Small intestine (tissue), 7 donors: Measurements from ENCODE around the gene ABI3BP. TPM values are rescaled to one million over a fixed set of nuclear protein-coding genes. Genes with fewer than 3 reads are reported as not detected.

Experiments
- DNase-seq, 2 donors: peaks; one replicate each; pipeline versions ENCODE4 v3.0.0 to v3.0.0-alpha.2; 2013
- FAIRE-seq: peaks from 2 replicates; lab custom pipeline; 2012; peaks lifted over from hg19 to GRCh38; lab: Jason Lieb, UNC
- H3K27ac ChIP-seq, 3 donors: one replicate each; pipeline ENCODE4 v1.5.1; 2013; ENCODE audit warnings: low read length in 2 of 3, mild to moderate bottlenecking in 2 of 3, control low read depth in 1 of 3, inconsistent platforms in 1 of 3, low read depth in 1 of 3, moderate library complexity in 1 of 3
- H3K27me3 ChIP-seq, 3 donors: one replicate each; pipeline ENCODE4 v1.6.1; 2013; ENCODE audit warnings: low read length in 3 of 3, inconsistent platforms in 1 of 3; ENCODE audit not compliant: control insufficient read depth in 3 of 3, insufficient read depth in 3 of 3
- H3K36me3 ChIP-seq, 3 donors: one replicate each; pipeline ENCODE4 v1.6.1; 2013; ENCODE audit warnings: low read length in 3 of 3, inconsistent platforms in 1 of 3, low read depth in 1 of 3, mild to moderate bottlenecking in 1 of 3, moderate library complexity in 1 of 3; ENCODE audit not compliant: control insufficient read depth in 3 of 3, insufficient read depth in 2 of 3
- H3K4me1 ChIP-seq, 3 donors: one replicate each; pipeline ENCODE4 v1.6.1; 2013; ENCODE audit warnings: low read length in 2 of 3, inconsistent platforms in 1 of 3, low read depth in 1 of 3, mild to moderate bottlenecking in 1 of 3, moderate library complexity in 1 of 3; ENCODE audit not compliant: control insufficient read depth in 3 of 3, insufficient read depth in 2 of 3
- H3K4me3 ChIP-seq, 3 donors: one replicate each; pipeline ENCODE4 v1.5.1; 2013; ENCODE audit warnings: low read length in 3 of 3, control low read depth in 1 of 3, inconsistent platforms in 1 of 3, low read depth in 1 of 3, mild to moderate bottlenecking in 1 of 3, moderate library complexity in 1 of 3
- H3K9me3 ChIP-seq, 2 donors: one replicate each; pipeline ENCODE4 v1.6.1; 2013; ENCODE audit warnings: low read depth in 1 of 2, low read length in 1 of 2; ENCODE audit not compliant: control insufficient read depth in 2 of 2, insufficient read depth in 1 of 2
- WGBS, 3 donors: extraction: QIAGEN DNeasy Blood & Tissue Kit; methylation state at CpG; one replicate each; pipeline ENCODE4 v1.1.7; 2013; 5-methylcytosine and 5-hydroxymethylcytosine counted together
- polyA plus RNA-seq, 4 donors: library from polyadenylated mRNA; stranded (reverse) in 3 of 4; unstranded in 1 of 4; fragments of 200-250 nt in 3 of 4; fragments of 120-200 nt in 1 of 4; gene quantifications; one replicate each; pipeline versions ENCODE4 v1.2.1 to v1.2.3, GENCODE V29; 2013
- donor health status: healthy with polysubstance abuse.
- donor health status: control.
- donor health status: control.
- donor health status: Bipolar disorder and iron deficiency.
- donor health status: healthy.

Gene ABI3BP
- polyA plus RNA-seq, 4 donors, result 0.54 to 122 (median 14.4) TPM; not detected in 1

DNA sequence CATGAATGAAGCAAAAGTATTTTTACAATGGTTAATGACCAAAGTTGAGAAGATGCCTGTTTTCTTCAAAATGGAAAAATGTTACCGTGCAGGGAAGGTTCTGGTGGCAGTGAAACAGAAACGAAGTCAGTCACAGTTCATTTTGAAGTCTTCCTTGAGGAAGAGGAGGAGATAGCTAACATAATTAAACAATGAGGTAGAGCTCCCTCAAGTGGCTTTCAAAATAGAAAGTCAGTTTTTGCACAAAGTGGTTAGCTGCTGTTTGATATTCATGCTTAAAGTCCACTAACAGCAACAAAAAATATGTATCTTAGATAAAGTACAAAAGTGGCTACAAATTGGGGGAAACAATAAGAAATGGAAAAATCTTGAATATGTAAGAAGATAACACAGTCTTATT lies 196.7 kb downstream of the ABI3BP start:
- Histone ChIP-seq H3K4me1 (no peaks in the 10 kb centered on the region), H3K27me3 (no peaks in the 10 kb centered on the region), H3K36me3 (no peaks in the 10 kb centered on the region), H3K9me3 (no peaks in the 10 kb centered on the region), H3K27ac (no peak overlapping the region), H3K4me3 (no peak overlapping the region)
- DNase-seq (peak; percentile 23 to 42), FAIRE-seq (peak; percentile 47)
- 5 to 12% (median 8%) methylated on average over 2 of the region's 2 CpGs for WGBS, 3 donors

DNA sequence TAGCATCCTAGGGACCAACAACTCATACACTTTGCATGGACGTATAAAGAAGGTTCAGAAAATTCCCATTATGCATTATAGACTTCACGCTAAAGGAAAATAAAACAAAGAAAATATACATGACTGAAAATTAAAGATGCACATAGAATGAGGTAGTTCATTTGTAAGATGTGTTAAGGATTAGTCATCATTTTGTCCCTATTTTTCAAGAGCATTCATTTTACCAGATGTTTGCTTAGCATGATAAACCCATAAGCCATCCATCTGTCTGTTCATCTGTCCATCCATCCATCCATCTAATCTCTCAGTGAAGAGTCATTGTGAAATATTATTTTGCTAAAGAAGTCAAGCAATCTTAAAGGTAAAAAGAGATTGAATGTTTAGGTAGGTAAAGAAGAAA lies 203.6 kb downstream of the ABI3BP start:
- Histone ChIP-seq H3K27ac (no peak overlapping the region), H3K4me1 (no peaks in the 10 kb centered on the region), H3K36me3 (no peaks in the 10 kb centered on the region), H3K27me3 (no peaks in the 10 kb centered on the region), H3K9me3 (peaks cover 0 to 4% of the 10 kb centered on the region in 2 donors), H3K4me3 (no peak overlapping the region)
- no peak for DNase-seq
- WGBS, 3 donors, result 94 to 97% (median 95%) methylated on average over 2 of the region's 2 CpGs
- FAIRE-seq, result no peak

DNA sequence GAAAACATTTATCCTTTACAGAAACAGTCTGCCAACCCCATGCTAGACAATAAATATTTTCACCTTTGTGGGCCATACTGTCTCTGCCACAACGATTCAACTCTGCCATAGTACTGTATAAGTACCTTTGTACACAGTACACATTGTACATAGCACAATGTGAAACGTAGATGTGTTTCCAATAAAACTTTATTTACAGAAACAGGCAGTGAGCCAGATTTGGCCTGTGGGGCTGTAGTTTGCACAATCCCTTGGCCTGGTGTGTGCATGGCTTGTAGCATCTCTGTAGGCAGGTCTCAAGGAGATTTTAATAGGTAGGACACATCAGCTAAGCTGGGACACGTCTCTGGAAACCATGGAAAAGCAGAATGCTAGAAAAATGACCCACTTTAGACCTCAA lies 209.6 kb downstream of the ABI3BP start:
- FAIRE-seq (no peak), DNase-seq (no peak)
- Histone ChIP-seq H3K4me1 (peaks cover 0 to 2% (median 0%) of the 10 kb centered on the region in 3 donors), H3K27me3 (no peaks in the 10 kb centered on the region), H3K36me3 (no peaks in the 10 kb centered on the region), H3K27ac (no peak overlapping the region), H3K9me3 (peaks cover 0 to 4% of the 10 kb centered on the region in 2 donors), H3K4me3 (no peak overlapping the region)
- 73 to 79% (median 74%) methylated on average over 3 of the region's 3 CpGs for WGBS, 3 donors

DNA sequence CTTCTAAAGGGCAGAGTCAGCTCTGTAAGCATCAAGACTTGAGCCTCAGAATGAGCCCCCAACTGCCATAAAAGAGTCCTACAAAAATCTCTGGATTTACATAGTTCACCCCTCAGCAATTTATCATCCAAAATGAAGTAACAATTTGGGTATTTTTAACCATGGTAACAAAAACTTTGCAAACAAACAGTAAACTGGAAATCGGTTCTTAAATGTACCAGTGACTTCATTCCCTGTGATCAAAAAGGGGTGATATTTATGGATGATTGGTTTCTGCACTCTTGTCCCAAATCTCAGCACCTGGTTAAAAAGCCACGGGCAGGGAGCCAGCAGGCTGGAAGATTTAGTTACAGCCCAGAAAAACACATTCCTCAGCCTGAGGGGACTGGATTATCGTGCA lies 210.3 kb downstream of the ABI3BP start:
- FAIRE-seq (no peak), DNase-seq (no peak)
- no peaks in the 10 kb centered on the region for H3K27me3 ChIP-seq
- 45 to 71% (median 66%) methylated on average over 3 of the region's 3 CpGs for WGBS, 3 donors
- peaks cover 0 to 4% of the 10 kb centered on the region in 2 donors for H3K9me3 ChIP-seq
- H3K36me3 ChIP-seq, result no peaks in the 10 kb centered on the region
- peaks cover 0 to 2% (median 0%) of the 10 kb centered on the region in 3 donors for H3K4me1 ChIP-seq
- no peak overlapping the region for H3K4me3 ChIP-seq
- H3K27ac ChIP-seq, result peak overlapping the region in 1 of 3 donors; percentile 16

DNA sequence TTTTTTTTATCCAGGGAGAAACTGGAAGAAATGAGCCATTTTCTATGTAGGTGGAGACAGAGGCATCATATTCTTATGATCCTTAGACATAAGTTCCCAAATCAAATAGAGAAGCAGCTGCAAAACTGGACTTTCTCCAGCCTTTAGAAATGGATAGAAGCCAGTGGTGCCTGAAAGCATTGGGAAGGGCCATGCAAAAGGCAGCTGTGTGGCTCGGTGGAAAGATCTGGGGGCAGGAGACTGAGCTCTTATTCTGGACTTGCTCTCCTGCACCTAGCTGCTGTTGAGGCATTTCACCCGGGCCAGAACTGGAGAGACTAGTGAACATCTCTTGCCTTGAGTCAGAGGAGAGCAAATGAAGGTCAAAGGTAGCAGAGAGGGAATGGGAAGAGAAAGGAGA lies 210.9 kb downstream of the ABI3BP start:
- DNase-seq (no peak), FAIRE-seq (no peak)
- Histone ChIP-seq H3K27me3 (no peaks in the 10 kb centered on the region), H3K27ac (peak overlapping the region in 1 of 3 donors; percentile 31), H3K4me3 (no peak overlapping the region), H3K36me3 (no peaks in the 10 kb centered on the region), H3K9me3 (peaks cover 0 to 4% of the 10 kb centered on the region in 2 donors), H3K4me1 (peaks cover 0 to 2% (median 0%) of the 10 kb centered on the region in 3 donors)
- WGBS, 3 donors, result 53 to 64% (median 57%) methylated on average over 2 of the region's 2 CpGs

DNA sequence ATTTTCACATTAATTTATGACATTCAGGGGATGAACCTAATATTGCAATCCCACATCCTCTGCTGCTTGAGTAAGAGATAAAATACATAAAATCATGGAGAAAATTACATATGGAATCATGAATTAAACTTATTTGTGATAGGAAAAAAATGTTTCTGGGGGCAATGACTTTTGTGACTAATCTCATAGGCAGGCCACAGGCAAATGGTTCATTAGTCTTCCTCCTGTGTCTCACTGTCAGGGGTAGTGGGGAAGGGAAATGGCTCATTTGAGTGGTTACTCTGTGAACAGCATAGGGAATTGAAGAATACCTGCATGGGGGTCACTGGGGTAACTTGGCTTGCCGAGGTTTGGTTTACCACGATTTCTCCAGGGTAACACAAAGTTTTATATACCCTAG lies 211.9 kb downstream of the ABI3BP start:
- H3K4me3 ChIP-seq, result no peak overlapping the region
- H3K9me3 ChIP-seq, result peaks cover 0 to 4% of the 10 kb centered on the region in 2 donors
- DNase-seq (no peak), FAIRE-seq (no peak)
- no peak overlapping the region for H3K27ac ChIP-seq
- H3K36me3 ChIP-seq, result peaks cover 0 to 4% (median 0%) of the 10 kb centered on the region in 3 donors
- H3K4me1 ChIP-seq, result peaks cover 0 to 2% (median 0%) of the 10 kb centered on the region in 3 donors
- 90 to 100% (median 92%) methylated on average over 2 of the region's 2 CpGs for WGBS, 3 donors
- no peaks in the 10 kb centered on the region for H3K27me3 ChIP-seq

DNA sequence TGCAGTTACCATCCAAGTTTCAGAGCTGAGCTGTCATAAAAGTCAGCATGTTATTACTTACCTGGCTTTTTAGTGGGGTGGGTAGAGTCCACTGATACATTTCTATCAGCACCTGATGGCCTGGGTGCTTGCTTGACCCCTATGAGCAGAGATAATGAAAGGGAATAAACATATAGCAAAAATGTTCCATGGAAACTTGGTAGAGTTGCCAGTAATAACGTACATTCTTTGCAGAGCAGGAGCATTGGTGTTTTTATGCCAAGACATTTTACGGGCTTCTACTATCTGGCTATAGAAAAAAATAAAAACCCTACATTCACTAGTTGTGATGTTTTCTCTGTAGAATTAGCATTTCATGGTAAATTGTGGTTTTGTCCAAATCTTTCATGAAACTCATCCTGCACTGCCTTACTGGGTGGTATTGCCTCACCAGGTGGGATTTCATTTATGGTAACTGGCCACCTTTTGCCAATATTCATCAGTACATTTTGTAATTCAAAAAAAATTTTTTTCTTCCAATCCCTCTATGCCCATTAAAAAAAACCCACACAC lies 213.1 kb downstream of the ABI3BP start:
- Histone ChIP-seq H3K4me3 (no peak overlapping the region), H3K36me3 (peaks cover 0 to 4% (median 0%) of the 10 kb centered on the region in 3 donors), H3K4me1 (peaks cover 0 to 2% (median 0%) of the 10 kb centered on the region in 3 donors), H3K9me3 (no peaks in the 10 kb centered on the region), H3K27me3 (no peaks in the 10 kb centered on the region), H3K27ac (no peak overlapping the region)
- FAIRE-seq (no peak), DNase-seq (no peak)
- WGBS, 3 donors, result 81 to 86% (median 84%) methylated on average over 2 of the region's 2 CpGs

DNA sequence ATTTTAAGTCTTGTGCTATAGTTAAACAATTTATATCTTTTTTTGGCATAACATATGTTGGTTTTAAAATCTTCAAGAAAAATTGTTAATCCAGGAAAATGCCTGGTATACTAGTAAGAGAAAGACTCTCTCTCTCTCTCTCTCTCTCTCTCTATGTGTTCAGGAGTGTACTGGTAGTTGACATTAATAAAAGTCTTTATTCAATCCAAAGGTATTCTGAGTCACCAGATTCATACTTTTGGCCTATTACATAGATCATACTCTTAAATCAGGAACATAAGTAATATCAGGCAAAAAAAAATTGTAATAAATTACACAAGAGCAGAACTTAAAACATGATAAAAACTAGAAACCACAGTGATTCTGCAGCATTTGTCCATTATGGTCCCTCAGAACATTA lies 213.7 kb downstream of the ABI3BP start:
- FAIRE-seq (no peak), DNase-seq (no peak)
- peaks cover 0 to 2% (median 0%) of the 10 kb centered on the region in 3 donors for H3K4me1 ChIP-seq

DNA sequence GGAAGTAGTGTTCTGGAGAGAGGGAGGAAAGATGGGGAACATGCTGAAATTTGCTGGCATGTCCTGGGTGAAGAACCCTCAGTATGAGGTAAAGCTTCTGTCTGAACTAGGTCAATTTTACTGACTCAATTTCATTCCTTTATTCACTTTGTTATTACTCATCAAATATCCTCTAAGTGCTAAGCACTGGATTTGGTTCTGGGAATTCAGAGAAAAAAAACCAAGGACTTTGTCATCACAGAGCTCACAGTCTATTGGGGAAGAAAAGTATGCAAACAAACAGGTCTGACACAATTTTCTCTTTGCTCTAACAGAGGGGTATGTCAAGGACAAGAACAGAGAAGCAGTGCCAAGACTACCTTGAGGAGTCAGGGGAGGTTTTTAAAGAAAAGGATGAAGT lies 215.9 kb downstream of the ABI3BP start:
- DNase-seq, result no peak
- FAIRE-seq, result no peak
- no peak overlapping the region for H3K4me3 ChIP-seq
- H3K36me3 ChIP-seq, result peaks cover 0 to 7% (median 0%) of the 10 kb centered on the region in 3 donors
- no peaks in the 10 kb centered on the region for H3K4me1 ChIP-seq
- H3K27ac ChIP-seq, result no peak overlapping the region
- no peaks in the 10 kb centered on the region for H3K27me3 ChIP-seq
- H3K9me3 ChIP-seq, result no peaks in the 10 kb centered on the region

More for the DNA sequence above, 213.7 kb downstream of the ABI3BP start:
- no peaks in the 10 kb centered on the region for H3K9me3 ChIP-seq
- H3K36me3 ChIP-seq, result peaks cover 0 to 4% (median 0%) of the 10 kb centered on the region in 3 donors
- H3K4me3 ChIP-seq, result no peak overlapping the region
- no peak overlapping the region for H3K27ac ChIP-seq
- no peaks in the 10 kb centered on the region for H3K27me3 ChIP-seq
